GM12874 (cell line): ENCODE results near the gene GPX3.

Experiments
- TF ChIP-seq, protein P1 (sequence below): IDR thresholded peaks from 2 replicates; pipeline ENCODE4 v1.5.1; 2011; ENCODE audit warnings: low read depth, mild to moderate bottlenecking, control low read depth, low read length, moderate library complexity; ENCODE audit not compliant: insufficient read depth

Gene GPX3

DNA sequence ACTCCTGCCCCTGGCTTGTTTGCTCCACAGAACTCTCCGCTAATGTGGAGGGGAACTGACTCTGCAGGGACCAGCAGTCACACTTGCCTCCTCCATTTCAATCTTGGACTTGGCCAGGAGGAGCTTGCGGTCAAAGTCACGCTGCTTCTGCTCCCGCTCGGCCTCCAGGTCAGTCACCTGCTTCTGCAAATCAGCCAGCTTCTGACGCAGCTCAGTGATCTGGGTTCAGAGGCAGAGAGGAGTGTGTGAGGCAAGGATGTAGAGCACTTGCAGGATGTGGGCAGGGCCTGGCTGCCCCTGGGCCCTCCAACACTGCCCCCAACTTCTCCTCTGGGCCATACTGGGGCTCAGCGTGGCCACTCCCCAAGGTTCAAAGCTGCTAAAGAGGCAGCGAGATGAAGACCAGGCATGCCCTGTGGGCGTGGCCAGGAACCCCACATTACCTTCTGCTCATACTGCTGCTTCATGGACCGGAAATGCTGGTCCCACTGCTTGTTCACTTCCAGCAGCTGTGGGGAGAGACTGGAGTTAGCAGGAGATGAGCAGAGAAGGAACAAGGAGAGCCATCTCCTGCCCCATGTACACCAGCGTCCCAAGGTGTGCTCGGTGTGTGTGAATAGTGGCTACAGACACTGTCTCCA lies 22.2 kb downstream of the GPX3 start:
- TF ChIP-seq, protein P1, sequence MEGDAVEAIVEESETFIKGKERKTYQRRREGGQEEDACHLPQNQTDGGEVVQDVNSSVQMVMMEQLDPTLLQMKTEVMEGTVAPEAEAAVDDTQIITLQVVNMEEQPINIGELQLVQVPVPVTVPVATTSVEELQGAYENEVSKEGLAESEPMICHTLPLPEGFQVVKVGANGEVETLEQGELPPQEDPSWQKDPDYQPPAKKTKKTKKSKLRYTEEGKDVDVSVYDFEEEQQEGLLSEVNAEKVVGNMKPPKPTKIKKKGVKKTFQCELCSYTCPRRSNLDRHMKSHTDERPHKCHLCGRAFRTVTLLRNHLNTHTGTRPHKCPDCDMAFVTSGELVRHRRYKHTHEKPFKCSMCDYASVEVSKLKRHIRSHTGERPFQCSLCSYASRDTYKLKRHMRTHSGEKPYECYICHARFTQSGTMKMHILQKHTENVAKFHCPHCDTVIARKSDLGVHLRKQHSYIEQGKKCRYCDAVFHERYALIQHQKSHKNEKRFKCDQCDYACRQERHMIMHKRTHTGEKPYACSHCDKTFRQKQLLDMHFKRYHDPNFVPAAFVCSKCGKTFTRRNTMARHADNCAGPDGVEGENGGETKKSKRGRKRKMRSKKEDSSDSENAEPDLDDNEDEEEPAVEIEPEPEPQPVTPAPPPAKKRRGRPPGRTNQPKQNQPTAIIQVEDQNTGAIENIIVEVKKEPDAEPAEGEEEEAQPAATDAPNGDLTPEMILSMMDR: no peak

DNA sequence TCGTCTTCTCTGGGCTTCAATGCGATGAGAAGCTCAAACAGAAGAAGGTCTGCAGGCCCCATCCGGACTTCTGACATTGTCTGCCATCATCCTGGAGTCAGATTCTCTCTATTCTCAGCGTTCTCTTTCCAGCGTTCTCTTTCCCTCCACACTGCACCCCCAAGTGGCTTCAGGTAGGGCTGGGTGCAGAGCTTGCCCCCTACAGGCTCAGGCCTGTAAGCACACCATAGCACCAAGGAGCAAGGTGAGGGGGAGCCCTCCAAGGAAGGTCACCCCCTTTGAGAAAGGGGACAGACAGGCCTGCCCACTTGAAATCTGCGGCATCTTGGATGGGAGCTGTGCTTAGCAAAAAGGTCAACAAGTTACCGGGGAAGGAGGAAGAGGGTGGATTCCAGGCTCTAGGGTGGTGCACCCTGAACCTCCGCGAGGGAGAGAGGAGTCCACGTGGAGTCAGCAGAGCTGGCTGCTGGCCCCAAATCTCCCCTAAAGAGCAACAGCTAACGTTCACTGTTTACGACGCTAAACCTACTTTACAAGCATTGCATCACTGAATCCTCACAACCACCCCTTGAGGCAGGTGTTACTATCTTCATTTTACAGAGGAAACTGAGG lies 27.5 kb downstream of the GPX3 start:
- TF ChIP-seq, protein P1: peak; percentile 79

DNA sequence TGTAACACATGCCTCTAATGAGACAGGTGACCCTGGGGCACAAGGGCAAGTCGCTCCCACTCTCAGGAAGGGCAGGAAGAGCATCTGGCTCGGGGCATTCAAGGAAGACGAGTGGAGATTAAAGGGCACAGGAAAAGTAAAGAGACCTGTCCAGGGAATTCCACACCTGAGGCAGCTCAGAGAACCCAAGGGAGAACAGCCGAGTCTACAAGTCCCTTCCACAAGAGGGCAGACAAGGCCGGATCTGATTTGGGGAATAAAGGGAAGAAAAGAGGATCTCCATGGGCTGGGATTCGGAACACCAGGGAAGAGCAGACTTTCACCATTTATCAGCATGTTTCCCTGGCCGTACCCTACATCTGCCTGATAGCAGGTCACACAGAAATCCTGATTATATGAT lies 28.1 kb downstream of the GPX3 start:
- TF ChIP-seq, protein P1: no peak

DNA sequence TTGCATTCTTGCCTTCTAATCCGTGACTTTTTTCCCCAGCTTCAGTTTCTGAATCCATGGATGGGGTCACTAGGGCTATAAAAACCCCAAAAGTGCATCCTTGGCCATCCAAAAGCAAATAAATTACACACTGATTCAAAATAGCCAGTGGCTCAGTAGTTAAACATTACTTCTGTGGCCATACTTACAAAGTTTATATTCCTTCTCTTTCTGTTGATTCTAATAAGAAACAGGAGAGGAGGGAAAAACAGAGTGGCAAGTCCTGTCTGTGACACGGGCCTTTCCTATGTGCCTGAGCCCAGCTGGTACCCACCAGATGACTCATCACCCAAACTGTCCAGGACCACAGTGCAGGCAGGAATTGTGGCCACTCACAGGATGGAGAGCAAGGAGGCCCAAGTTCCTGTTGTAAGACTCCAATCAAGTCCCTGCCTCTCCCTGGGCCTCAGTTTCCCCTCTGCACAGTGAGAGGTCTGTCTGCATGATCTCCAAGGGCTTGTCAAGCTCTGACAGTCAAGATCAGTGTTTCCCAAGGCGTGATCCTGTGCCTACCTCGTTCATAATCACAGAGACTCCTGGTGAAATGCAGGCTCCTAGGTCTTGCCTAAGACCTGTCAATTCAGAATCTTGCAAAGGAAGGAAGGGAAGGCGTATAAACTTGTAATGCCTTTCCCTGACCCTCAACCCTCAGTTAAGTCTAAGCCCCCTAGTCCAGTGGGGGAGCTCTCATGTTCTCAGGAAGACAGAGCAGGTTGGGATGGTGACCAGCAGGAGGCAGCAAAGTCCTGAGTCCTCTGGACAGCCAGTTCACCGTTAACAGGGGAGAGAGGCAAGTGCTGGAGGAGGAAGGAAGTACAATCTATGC lies 30.9 kb downstream of the GPX3 start:
- TF ChIP-seq, protein P1: peak; percentile 83

DNA sequence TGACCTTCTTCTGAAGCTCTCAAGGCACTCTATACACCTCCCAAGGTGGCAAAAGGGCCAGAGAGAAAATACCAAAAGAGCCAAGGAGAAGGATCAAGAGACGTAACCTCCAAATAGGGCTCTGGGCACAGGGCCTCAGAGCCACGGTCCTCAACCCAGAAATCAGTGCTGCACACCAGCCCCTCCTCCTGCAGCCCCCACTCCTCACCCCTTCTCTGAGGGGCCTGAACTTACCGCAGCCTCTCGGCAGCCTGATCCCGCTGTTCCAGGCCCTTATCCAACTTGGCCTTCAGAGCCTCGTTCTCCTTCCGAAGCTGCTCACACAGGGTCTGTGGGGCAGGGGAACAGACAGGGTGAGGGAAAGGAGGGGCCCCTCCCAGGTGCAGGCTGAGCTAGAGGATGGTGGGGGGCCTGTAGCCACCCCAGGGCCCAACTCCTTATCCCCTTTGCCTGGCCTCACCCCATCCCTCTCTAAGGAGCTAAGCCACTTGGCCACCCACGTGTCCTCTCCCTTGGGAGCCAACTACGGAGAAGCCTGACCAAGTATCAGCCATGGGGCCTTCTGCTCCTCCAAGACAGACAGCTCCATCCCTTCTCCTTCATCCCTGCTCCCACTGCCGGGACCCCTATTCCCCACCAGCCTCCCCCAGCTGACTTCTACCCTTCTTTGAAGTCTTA lies 31.7 kb downstream of the GPX3 start:
- TF ChIP-seq, protein P1: no peak

DNA sequence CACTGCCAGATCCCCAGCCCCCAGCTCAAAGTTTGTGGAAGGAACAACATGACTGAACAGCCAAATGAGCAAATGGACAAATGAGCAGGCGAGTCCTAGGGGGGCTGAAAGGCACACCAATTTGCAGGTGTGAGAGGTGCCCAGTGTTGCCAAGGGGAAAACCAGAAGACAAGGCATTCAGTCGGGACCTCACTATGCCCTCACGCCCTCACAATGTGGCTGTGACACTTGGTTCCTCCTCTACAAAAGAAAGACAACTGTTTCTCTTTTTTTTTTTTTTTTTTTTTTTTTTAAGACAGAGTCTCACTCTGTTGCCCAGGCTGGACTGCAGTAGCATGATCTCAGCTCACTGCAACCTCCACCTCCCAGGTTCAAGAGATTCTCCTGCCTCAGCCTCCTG lies 32.4 kb downstream of the GPX3 start:
- TF ChIP-seq, protein P1: no peak

DNA sequence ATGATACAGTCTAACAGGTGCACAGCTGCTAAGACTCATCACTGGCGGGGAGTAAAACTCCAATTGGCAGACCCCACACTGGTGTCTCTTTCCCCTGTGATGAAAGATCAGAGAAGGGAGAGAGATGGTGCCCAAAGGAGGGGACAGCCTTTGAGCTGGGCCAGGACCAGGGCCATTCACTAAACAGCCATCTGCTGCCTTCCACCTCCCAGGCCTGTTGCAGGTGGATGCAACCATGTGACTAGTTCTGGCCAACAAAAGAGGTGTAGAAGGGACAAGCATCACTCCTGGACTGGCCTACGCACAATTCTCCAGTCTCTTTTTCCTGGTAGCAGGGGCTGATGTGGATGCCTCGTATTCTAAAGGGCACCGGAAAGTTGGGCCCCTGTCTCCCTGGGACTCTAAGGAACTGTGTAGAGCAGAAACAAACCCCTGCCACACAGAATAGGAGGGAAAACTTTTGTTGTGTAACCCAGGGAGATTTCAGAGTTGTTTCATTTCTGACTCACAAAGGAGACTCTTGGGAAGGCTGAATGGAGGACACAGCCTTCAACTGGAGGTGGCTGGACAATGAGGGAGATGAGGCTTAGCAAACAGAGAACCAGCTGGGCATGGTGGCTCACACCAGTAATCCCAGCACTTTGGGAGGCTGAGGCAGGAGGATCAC lies 33.5 kb downstream of the GPX3 start:
- TF ChIP-seq, protein P1: no peak
